Activated CD4-positive, CD25-positive, alpha-beta regulatory T cell treated with anti-CD3 and anti-CD28 coated beads, Interleukin-2, amount 50 U/mL, for 24 hours (primary cell): ENCODE measurements around the gene HORMAD2.
"Not testable (repeated sequence)": the region's sequence is repeated elsewhere in the genome, so short reads cannot be mapped to it uniquely, and the experiment has no call there.

Experiments used
- ATAC-seq, 2 donors: fragments of 150-1000 bp; cut with Tn5 transposase; one replicate each; pipeline ENCODE4 v1.10.0; 2021; ENCODE audit warnings: mild to moderate bottlenecking in 1 of 2, moderate library complexity in 1 of 2

The HORMAD2 gene

GRCh38 chr22:30059346-30060020 lies 20.8 kb upstream of the HORMAD2 start:
- not testable (repeated sequence) for ATAC-seq

GRCh38 chr22:30061094-30061493 lies 19.2 kb upstream of the HORMAD2 start:
- not testable (repeated sequence) for ATAC-seq

GRCh38 chr22:30062259-30062658 lies 18.0 kb upstream of the HORMAD2 start:
- ATAC-seq = no peak

DNA sequence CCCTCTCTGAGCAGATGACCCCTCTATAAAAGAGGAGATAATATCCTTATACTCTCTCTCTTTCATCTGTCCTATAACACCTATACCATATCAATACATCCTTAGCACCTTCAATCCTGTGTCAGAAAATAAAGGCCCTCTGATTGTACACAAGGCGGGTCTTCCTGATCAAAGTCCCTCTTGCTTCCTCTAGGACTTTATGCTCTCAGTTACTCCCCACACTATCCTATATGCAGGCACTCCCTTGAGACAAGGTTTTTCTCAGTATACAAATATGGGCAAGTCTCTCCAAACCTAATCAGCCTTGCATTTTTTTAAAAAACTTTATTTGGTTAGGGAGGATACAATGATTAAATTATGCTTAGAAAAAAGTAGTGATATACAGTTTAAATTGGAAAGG lies 17.3 kb upstream of the HORMAD2 start:
- ATAC-seq = no peak

- no peak for ATAC-seq
These were observed 16.1 kb upstream of the HORMAD2 start for GRCh38 chr22:30064172-30064571.

GRCh38 chr22:30073743-30074142 lies 6.5 kb upstream of the HORMAD2 start:
- ATAC-seq = no peak

GRCh38 chr22:30074147-30074546 lies 6.1 kb upstream of the HORMAD2 start:
- ATAC-seq = no peak

GRCh38 chr22:30074994-30075393 lies 5.3 kb upstream of the HORMAD2 start:
- ATAC-seq = no peak

GRCh38 chr22:30077279-30077880 lies 2.9 kb upstream of the HORMAD2 start:
- ATAC-seq = no peak

GRCh38 chr22:30078320-30079311 lies 1.6 kb upstream of the HORMAD2 start:
- peak; percentile 44 to 77 for ATAC-seq

GRCh38 chr22:30080805-30081204 lies 541 bp downstream of the HORMAD2 start:
- no peak for ATAC-seq

GRCh38 chr22:30086496-30086895 lies 6.2 kb downstream of the HORMAD2 start:
- ATAC-seq = no peak

GRCh38 chr22:30087037-30087436 lies 6.8 kb downstream of the HORMAD2 start:
- not testable (repeated sequence) for ATAC-seq

- no peak for ATAC-seq
These were observed 7.3 kb downstream of the HORMAD2 start for GRCh38 chr22:30087611-30088010.

DNA sequence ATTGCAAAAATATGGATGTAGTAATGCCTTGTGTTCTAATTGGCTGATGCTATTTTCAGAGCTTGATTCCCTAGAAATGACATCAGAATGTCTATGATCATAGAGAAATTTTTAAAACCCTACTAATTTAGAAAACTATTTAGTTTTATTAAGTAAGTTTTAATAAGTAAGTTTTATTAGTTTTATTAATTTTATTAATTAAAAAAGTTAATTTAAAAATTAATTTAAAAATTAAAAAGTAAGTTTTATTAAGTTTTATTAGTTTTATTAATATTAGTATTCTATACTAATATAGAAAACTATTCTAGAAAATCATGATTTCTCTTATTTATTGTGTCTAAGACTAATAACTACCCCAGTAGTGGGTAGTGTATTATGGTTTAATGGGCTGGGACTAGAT lies 8.2 kb downstream of the HORMAD2 start:
- ATAC-seq = no peak

GRCh38 chr22:30089655-30089974 lies 9.4 kb downstream of the HORMAD2 start:
- no peak for ATAC-seq

GRCh38 chr22:30092686-30093085 lies 12.4 kb downstream of the HORMAD2 start:
- ATAC-seq = no peak

- no peak for ATAC-seq
These were observed 14.5 kb downstream of the HORMAD2 start for GRCh38 chr22:30094804-30095203.

GRCh38 chr22:30097861-30098260 lies 17.6 kb downstream of the HORMAD2 start:
- ATAC-seq = no peak

- ATAC-seq = not testable (repeated sequence)
These were observed 20.5 kb downstream of the HORMAD2 start for GRCh38 chr22:30100770-30101169.

DNA sequence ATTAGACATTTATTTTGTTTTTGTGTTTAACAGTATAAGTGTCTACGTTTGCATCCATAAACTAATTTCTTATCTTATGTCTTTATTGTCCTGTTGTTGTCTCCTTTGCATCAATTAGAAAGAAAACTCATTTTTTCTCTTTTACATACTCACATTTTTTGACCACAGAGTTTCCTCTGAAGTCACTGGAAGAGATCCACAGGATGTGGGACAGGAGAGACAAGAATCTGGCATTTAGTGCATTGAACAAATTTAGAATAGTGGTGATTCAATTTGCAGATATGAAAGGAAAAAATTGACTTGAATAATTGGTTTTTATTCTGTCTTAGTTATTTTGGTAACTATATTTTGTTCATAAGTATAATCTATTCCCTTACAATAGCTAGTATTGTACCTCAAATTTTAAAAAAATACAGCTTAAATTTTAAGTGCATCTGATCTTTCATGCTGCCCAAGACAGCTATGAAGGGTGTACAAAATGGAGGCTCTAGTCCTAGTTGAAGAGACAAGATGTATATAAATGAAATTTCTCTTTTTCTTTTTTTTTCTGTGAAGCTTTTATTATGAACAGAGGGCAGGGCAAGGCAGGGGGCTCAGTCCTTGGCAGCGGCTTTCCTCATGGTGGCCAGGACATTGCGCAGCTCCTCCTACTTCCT lies 24.4 kb downstream of the HORMAD2 start:
- peak; percentile 25 to 30 for ATAC-seq

DNA sequence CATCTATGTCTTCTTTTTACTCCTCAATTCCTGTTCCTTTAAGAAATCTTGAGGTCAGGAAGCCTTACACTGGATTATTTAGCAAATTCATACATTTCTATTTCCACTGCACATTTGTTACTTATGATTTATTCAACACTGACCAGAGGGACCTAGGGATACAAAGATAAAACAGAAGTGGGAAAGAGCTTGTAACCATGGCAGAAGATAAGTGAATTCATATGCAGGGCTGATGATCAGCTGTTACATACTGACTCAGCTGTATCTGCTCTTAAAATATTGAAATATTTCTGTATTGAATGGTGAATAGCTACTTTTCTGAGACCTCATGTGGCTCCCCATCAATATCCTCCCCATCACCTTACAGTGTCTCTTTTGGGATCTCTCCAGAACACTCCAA lies 25.2 kb downstream of the HORMAD2 start:
- ATAC-seq = no peak

GRCh38 chr22:30113494-30113893 lies 33.2 kb downstream of the HORMAD2 start:
- ATAC-seq = no peak
